ENCODE results near the gene ZRSR2.
"Not testable (repeated sequence)": the region's sequence is repeated elsewhere in the genome, so short reads cannot be mapped to it uniquely, and the experiment has no call there.

GRCh38 chrX:15746651-15747050, 43.6 kb upstream of the ZRSR2 start:
- TF ChIP-seq JUNB (IDR thresholded peaks at IDR 0.05; ENCODE audit: unreplicated experiment); CTCF (conservative IDR thresholded peaks at IDR 0.05; ENCODE audit: low read depth in 2 of 2); REST (IDR thresholded peaks at IDR 0.05; ENCODE audit: unreplicated experiment); EZH2 (IDR thresholded peaks at IDR 0.05; ENCODE audit: low read depth, unreplicated experiment); POLR2AphosphoS5 (IDR thresholded peaks at IDR 0.05; ENCODE audit: low read depth); CREB1 (CRISPR knock-in tag; IDR thresholded peaks at IDR 0.05; ENCODE audit: low read depth): not testable (repeated sequence)
